Uterus (tissue), 4 donors: ENCODE results near the gene HPSE2. TPM values are rescaled to one million over a fixed set of nuclear protein-coding genes. Genes with fewer than 3 reads are reported as not detected.
A peak's percentile ranks its signal among the peaks of the same experiment; 100 is the strongest.

Experiments
- DNase-seq, 2 donors: peaks; one replicate each; pipeline ENCODE4 v3.0.0-alpha.2; 2019 to 2020
- H3K27ac ChIP-seq, 2 donors: fragments of 200-600 bp; sonication (generic); 1 replicate in 1 of 2; 2 replicates in 1 of 2; pipeline ENCODE4 v1.5.1; 2016 to 2018
- H3K27me3 ChIP-seq, 2 donors: fragments of 200-600 bp; sonication (generic); one replicate each; pipeline ENCODE4 v1.5.1; 2018 to 2019; ENCODE audit warnings: control low read depth in 1 of 2
- H3K36me3 ChIP-seq, 2 donors: fragments of 200-600 bp; sonication (generic); one replicate each; pipeline ENCODE4 v1.5.1; 2019; ENCODE audit warnings: control low read depth in 1 of 2
- H3K4me1 ChIP-seq, 2 donors: fragments of 200-600 bp; sonication (generic); one replicate each; pipeline ENCODE4 v1.5.1; 2018 to 2019; ENCODE audit warnings: control low read depth in 1 of 2
- H3K4me3 ChIP-seq, 2 donors: fragments of 200-600 bp; sonication (generic); 1 replicate in 1 of 2; 2 replicates in 1 of 2; pipeline ENCODE4 v1.5.1; 2018 to 2019; ENCODE audit warnings: mild to moderate bottlenecking in 1 of 2
- H3K9me3 ChIP-seq, 2 donors: fragments of 200-600 bp; sonication (generic); one replicate each; pipeline ENCODE4 v1.5.1; 2019; ENCODE audit warnings: control low read depth in 1 of 2
- CTCF ChIP-seq, 4 experiments: fragments of 200-600 bp in 2 of 4; fragments of 450-650 bp in 2 of 4; sonication (generic) in 2 of 4; IDR thresholded peaks; one replicate each; pipeline ENCODE4 v1.5.1; 2016 to 2019; ENCODE audit warnings: antibody characterized with exemption in 4 of 4, mild to moderate bottlenecking in 2 of 4, moderate library complexity in 1 of 4
- POLR2A ChIP-seq, 2 donors: fragments of 450-650 bp; IDR thresholded peaks; one replicate each; pipeline ENCODE4 v1.6.1; 2016; ENCODE audit warnings: antibody characterized with exemption in 2 of 2, mild to moderate bottlenecking in 1 of 2, moderate library complexity in 1 of 2
- intact Hi-C: fragments of 100-400 bp; cut with DNase I; formaldehyde crosslinking; loops from one replicate; pipeline ENCODE4 v1.15.1; 2023; ENCODE audit warnings: low total_unique reads
- total RNA-seq, 4 donors: library from RNA; depleted of rRNA in 3 of 4; stranded (reverse); fragments of >200 nt in 3 of 4; gene quantifications; one replicate each; pipeline versions ENCODE4 v1.1.0 to v1.2.4, GENCODE V29; 2014 to 2023
- donor health status: DM: yes; HTN: yes; CAD: no.

HPSE2 gene
- total RNA-seq, 4 donors from 2014 or later, result 7.0 to 13.6 (median 7.7) TPM; not detected in 1

- Histone ChIP-seq H3K9me3 (peaks cover 0 to 5% of the 10 kb centered on the region in 2 donors), H3K27ac (no peak overlapping the region), H3K4me3 (no peak overlapping the region), H3K4me1 (no peaks in the 10 kb centered on the region), H3K27me3 (no peaks in the 10 kb centered on the region), H3K36me3 (no peaks in the 10 kb centered on the region)
- DNase-seq, result no peak
- intact Hi-C loops, result no loop called here
- no peak for TF ChIP-seq CTCF (IDR thresholded peaks at IDR 0.05)
- no peak for TF ChIP-seq POLR2A (IDR thresholded peaks at IDR 0.05)
Measured at GRCh38 chr10:98667081-98667480, 568.6 kb downstream of the HPSE2 start.

- Histone ChIP-seq H3K36me3 (no peaks in the 10 kb centered on the region), H3K4me3 (no peak overlapping the region), H3K27ac (no peak overlapping the region), H3K9me3 (peaks cover 0 to 5% of the 10 kb centered on the region in 2 donors), H3K4me1 (no peaks in the 10 kb centered on the region), H3K27me3 (no peaks in the 10 kb centered on the region)
- intact Hi-C loops, result no loop called here
- TF ChIP-seq POLR2A (IDR thresholded peaks at IDR 0.05), result no peak
- no peak for TF ChIP-seq CTCF (IDR thresholded peaks at IDR 0.05)
- no peak for DNase-seq
Measured at GRCh38 chr10:98666276-98666675, 569.4 kb downstream of the HPSE2 start.

- no peak for DNase-seq
- Histone ChIP-seq H3K36me3 (no peaks in the 10 kb centered on the region), H3K4me1 (no peaks in the 10 kb centered on the region), H3K4me3 (no peak overlapping the region), H3K9me3 (peaks cover 0 to 5% of the 10 kb centered on the region in 2 donors), H3K27me3 (no peaks in the 10 kb centered on the region), H3K27ac (no peak overlapping the region)
- intact Hi-C loops, result no loop called here
- peak in 1 of 4 experiments; percentile 12 for TF ChIP-seq CTCF (IDR thresholded peaks at IDR 0.05)
- TF ChIP-seq POLR2A (IDR thresholded peaks at IDR 0.05), result no peak
Measured at GRCh38 chr10:98664329-98665042, 571.2 kb downstream of the HPSE2 start.

- intact Hi-C loops, result no loop called here
- H3K27me3 ChIP-seq, result no peaks in the 10 kb centered on the region
- no peak overlapping the region for H3K27ac ChIP-seq
- H3K36me3 ChIP-seq, result no peaks in the 10 kb centered on the region
- peaks cover 0 to 4% of the 10 kb centered on the region in 2 donors for H3K9me3 ChIP-seq
- no peaks in the 10 kb centered on the region for H3K4me1 ChIP-seq
- DNase-seq, result no peak
- no peak overlapping the region for H3K4me3 ChIP-seq
- TF ChIP-seq POLR2A (IDR thresholded peaks at IDR 0.05), result no peak
Measured at GRCh38 chr10:98659951-98660350, 575.7 kb downstream of the HPSE2 start.

GRCh38 chr10:98655492-98655891 is 580.2 kb downstream of the HPSE2 start:
- Histone ChIP-seq H3K9me3 (no peaks in the 10 kb centered on the region), H3K4me1 (no peaks in the 10 kb centered on the region), H3K27ac (no peak overlapping the region), H3K36me3 (no peaks in the 10 kb centered on the region), H3K4me3 (no peak overlapping the region), H3K27me3 (no peaks in the 10 kb centered on the region)
- DNase-seq, result no peak
- intact Hi-C loops, result no loop called here
- TF ChIP-seq POLR2A (IDR thresholded peaks at IDR 0.05), result no peak
- no peak for TF ChIP-seq CTCF (IDR thresholded peaks at IDR 0.05)
